HG03432 (cell line): Measurements from ENCODE around the gene STX2.
A peak's percentile ranks its signal among the peaks of the same experiment; 100 is the strongest.

Experiments
- ATAC-seq: cut with Tn5 transposase; IDR thresholded peaks from one replicate; pipeline ENCODE4 v1.9.1; 2021; ENCODE audit warnings: mild to moderate bottlenecking, moderate library complexity; ENCODE audit not compliant: unreplicated experiment

The STX2 gene

GRCh38 chr12:130831876-130832405 is 7.1 kb downstream of the STX2 start:
- ATAC-seq = no peak

- no peak for ATAC-seq
Observed at GRCh38 chr12:130831246-130831645, 7.8 kb downstream of the STX2 start.

GRCh38 chr12:130830246-130830551 is 8.9 kb downstream of the STX2 start:
- ATAC-seq = no peak

DNA sequence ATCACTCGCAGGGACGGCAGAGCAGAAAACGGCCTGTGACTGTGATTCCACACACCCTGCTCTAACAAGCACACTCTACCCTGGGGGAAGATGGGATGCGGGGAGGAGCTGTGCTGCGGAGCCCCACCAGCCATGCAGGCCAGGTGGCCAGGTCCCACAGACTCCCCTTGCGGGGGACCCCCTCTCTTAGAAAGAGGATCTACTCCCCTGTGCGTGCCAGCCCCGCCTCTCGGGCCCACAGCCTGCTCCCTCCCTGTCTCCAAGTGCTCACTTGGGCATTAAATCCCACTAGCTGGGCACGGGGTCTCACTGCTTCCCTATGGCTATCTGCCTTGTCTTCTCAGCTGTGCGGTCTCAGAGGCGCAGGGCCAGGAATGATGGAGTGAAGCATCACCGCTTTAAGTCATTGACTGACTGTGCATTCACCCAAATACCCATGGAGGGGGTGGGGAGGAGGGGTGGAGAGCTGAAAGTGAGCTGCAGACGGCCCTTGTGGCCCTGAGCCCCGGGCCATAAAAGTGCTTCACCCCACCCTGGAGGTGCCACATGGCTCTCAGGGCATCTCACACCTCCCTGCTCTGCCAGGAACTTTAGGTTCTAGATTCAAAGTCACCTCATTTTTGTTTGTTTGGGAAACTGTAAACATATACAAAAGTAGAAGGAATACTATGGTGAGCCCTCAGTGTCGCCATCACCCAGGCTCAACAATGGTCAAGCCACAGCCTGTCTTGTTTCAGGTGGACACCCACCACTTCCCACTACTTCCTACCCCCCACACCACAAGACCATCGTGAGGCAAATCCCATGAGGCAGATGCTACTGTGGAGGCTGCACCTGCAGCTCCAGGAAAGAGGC is 9.4 kb downstream of the STX2 start:
- no peak for ATAC-seq

DNA sequence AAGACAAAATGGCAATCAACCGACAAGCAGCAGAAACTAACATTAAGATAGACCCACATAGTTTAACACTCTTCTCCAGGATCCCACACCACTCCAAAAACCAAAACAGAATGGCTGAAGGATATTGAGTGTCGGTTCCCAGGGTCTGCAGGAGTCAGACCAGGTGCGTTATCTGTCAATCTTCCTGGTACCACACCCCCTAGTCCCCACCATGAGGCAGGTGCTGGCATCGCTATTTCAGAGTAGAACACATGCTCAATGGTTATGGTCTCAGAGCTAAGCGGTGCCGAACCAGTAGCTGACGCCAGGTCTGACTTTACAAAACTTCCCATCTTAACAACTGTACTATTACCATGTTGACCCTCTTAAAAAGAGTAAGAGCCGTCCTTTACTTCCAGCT is 10.2 kb downstream of the STX2 start:
- ATAC-seq = no peak

- no peak for ATAC-seq
Observed at GRCh38 chr12:130827432-130827831, 11.6 kb downstream of the STX2 start.

DNA sequence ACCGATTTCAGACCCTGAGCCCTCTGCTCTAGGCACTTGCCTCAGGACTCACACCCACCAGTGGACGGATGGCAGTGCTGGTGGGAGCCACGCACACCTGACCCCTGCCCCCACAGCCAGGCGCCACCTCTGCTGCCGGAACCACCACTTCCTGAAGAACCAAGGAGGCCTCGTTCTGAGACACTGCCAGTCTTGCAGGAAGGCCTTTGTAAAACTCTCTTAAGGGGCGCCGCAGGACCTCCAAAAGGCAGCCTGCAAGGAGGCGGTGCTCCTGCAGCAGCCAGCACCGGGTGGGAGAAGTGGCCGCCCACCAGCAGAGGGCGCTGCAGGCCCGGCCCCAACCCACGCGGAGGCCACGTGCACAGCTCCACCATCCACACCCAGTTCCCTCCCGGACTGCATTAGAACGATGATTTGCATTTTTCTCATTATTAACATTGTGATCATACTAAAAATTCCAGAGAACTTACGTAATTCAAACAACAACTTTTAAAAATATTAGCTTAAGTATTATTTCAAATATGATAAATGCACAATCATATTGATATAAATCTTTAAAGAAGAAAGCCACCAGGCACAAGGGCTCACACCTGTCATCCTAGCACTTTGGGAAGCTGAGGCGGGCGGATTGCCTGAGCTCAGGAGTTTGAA is 12.8 kb downstream of the STX2 start:
- no peak for ATAC-seq

- no peak for ATAC-seq
Observed at GRCh38 chr12:130825771-130826150, 13.3 kb downstream of the STX2 start.

GRCh38 chr12:130819681-130820080 is 19.4 kb downstream of the STX2 start:
- no peak for ATAC-seq

GRCh38 chr12:130818635-130819576 is 20.1 kb downstream of the STX2 start:
- peak; percentile 90 for ATAC-seq

GRCh38 chr12:130818272-130818634 is 20.8 kb downstream of the STX2 start:
- peak; percentile 1 for ATAC-seq

- no peak for ATAC-seq
Observed at GRCh38 chr12:130817804-130818203, 21.2 kb downstream of the STX2 start.

DNA sequence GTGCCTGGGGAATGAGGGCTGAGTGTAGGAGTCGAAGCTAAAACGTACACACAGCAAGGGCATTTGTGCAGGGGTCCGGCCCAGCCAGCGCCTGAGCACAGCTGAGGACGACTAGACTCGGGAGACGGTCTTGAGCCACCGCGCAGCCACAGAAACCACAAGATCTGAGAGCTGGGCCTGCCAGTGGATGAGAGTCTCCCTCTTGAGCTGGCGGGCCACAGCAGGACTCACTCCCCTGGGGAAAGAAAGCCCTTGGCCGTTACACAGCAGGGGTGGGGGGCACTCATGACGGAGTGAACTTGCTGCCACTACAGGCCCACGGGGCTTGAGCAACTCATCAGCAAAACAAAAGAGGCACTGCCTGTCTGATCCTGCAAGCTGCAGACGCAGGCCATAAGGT is 23.0 kb downstream of the STX2 start:
- no peak for ATAC-seq

DNA sequence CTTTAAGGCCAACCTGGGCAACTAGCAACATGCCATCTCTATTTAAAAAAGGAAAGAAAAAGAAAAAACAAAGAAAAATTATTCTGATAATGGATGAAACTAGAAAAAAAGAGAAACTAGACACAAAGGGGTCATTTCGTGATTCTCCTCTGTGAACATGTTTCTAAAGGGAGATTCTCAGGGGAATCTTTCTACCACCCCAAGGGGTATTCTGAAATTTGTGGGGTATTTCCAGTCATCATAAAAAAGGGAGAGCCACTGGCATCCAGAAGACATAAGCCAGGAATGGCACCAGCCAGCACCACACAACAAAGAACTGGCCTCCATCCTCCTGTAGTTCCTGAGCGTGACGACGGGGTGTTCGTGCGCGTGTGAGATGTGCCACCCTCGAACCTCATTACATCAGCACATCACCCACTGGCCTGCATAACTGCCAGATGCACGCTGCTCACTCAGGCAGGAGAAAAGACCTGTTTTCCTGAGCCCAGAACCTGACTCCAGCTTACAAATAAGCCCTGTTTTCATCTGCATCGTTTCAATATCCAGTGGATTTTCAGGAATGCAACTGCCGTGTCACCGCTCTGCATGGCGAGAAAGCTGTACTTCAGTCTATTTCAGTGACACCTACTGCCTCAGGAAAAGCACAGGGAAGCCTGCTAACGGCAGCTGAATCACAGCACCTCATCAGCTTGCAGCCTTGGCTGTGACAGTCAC is 23.9 kb downstream of the STX2 start:
- peak; percentile 24 for ATAC-seq

DNA sequence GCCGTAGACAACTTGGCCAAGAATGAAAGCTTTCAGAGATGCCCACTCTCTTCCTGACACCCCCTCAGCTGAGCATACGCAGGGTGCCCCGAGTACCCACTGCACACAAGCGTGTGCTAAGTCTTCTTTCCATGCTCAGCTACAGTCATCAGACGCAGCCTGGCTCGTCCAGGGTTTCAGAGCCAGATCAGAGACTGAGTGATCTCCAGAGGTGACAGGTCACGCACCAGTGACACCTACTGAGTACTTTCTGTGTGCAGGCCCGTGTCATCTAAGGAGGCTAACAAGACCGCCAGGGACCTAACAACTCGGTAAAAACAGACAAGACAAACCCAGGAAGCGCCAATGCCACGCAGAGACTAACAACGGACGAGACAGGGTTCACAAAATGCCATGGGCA is 25.1 kb downstream of the STX2 start:
- ATAC-seq = peak; percentile 45

DNA sequence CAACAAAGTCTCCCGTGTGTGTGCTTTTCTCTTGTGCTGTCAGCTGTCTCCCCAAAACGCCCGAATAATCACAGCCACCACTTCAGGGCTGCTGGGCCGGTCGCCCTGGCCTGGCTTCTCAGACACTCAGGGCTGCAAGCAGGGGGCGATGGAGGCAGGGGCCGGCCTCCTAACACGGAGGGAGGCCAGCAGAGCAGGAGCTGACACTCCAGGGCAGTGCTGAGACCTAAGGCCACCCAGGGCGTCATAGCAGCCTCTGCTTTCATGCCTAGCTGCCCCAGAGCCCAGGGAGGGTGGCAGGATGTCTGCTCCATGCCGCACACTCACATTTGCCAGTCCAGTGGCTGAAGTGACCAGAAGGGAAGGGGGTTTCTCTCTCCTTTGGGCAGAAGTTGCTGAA is 25.6 kb downstream of the STX2 start:
- ATAC-seq = no peak

GRCh38 chr12:130809791-130810190 is 29.3 kb downstream of the STX2 start:
- no peak for ATAC-seq

GRCh38 chr12:130807309-130807708 is 31.7 kb downstream of the STX2 start:
- ATAC-seq = no peak

DNA sequence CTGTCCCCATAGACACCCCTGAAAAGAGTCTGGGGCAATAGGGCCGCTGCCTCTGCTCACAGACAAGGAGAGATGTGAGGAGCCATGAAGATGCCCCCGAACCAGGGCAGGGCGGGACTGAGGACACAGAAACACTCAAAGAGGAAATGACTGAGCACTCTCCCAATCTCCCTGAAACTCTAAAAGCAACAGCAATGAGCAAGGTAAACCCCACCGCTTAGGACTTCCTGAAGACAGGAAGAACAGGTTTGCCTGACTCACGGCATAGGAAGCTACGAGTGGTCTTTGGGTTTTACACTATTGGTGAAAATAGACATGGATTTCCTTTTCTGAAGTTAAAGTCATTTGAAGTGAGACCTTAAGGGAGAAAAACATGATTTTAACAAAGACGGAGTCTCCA is 32.5 kb downstream of the STX2 start:
- no peak for ATAC-seq

- ATAC-seq = no peak
Observed at GRCh38 chr12:130805635-130806034, 33.4 kb downstream of the STX2 start.

DNA sequence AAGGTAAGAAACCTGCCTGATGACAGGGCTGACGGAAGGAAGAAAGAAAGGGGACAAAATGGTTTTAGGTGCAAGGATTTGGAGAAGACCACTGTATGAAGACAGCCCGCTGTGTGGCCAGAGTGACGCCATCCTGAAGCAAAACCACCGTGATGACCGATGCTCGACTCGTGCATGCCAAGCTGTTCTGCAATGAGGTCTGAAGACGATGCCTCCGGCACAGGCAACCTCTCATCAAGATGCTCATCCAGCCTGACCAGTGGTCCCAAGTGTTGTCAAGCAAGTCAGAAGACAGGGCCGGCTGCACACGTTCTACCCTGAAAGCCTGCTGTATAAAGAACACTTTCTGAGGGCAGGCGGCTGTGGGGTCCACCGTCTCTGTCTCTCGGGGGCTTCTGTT is 34.8 kb downstream of the STX2 start:
- ATAC-seq = no peak
